GM21423 (cell line): ENCODE measurements around the gene ARHGEF4.

ENCODE experiments used
- ATAC-seq: cut with Tn5 transposase; IDR thresholded peaks from one replicate; pipeline ENCODE4 v1.9.1; 2021; ENCODE audit warnings: mild to moderate bottlenecking, moderate library complexity; ENCODE audit not compliant: unreplicated experiment

ARHGEF4 gene

DNA sequence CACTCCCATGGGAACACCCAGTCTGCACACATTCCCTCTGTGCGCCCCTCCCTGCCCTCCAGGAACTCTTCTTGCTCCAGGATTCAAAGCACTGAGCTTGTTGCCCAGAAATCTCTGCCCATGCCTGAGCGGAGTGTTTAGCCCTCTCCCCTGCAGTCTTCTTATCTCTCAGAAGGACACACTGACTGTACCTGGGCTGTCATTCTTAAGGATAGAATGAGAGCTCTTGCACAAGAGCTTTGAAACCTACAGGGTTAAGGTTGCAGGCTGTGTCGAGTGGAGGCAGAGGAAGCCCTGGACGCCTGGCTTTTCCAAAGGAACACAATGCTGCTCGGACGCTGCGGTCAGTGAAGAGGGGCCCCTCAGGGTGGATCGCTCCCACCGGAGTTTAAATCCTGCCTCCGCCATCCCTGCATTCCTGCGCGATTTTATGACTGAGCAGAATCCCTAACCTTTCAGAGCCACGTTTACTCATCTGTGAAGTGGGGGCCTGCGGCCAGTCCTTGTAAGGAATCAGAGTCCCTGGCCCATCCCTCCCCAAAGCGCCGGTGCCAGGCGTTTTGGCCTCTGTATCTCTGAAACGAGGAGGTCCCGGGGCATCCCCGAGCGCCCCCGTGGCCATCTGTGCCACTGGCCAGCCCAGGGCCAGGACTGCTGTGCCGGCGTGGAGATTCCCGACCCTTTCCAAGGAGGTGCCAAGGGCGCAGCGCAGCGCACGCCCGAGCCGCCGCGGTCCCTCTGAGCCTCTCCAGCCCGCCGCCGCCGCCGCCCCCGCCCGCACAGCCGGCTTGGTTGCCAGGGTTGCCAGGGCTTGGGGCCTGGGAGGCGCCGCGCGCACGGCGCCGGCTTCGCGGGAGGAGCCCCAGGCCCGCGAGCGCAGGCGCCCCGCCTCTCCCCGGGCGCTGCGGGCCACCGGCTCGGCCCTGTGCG lies 197.7 kb downstream of the ARHGEF4 start:
- ATAC-seq: no peak

DNA sequence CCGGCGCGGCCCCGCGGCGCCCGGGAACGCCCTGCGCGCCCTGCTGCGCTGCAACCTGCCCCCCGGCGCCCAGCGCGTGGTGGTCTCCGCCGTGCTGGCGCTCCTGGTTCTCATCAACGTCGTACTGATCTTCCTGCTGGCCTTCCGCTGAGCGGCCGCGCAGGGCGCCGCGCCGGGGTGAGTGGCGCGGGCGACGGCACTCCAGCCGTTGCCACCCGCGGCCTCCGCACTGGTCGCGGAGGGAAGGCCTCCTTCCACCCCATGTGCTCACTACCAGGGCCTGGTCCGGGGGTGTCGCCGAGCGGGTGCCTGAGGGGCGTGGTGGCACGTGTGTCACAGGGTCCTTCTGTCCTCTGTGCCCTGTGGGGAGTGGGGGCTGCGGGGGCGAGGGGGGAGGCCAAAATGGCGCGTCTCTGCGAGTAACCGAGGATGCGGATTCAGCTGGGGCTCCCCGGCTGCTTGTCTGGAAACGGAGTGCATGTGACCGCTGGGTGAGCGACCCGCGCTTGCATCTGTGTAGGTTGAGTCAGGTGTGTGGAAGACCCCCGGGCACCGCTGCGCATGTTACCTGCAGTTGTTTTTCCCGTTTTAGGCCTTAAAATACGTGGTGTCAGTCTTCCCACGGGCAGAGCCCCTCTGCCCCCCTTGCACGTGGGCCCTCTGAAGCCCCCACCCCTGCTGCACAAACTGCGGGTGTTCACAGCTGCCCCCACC lies 198.6 kb downstream of the ARHGEF4 start:
- ATAC-seq: no peak

DNA sequence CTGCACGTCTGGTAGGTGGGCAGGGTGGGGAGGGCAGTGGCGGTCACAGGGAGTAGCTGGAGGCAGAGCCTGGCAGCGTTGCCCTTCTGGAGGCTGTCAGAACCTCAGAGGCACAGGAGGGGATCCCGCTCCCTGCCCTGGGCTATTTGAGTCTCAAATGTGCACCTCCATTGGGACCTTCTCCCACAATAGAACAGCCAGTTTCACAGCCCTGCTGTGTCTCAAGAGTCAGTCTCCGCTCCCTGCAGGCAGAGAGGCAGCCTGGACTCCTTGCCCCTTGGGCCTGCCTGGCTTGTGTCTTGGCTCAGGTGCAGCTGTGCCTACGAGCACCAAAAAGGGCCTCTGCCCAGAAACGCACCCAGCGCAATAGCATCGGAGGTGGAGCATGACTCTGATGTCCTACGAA lies 199.1 kb downstream of the ARHGEF4 start:
- no peak for ATAC-seq

GRCh38 chr2:131036269-131036668 lies 199.6 kb downstream of the ARHGEF4 start:
- no peak for ATAC-seq

DNA sequence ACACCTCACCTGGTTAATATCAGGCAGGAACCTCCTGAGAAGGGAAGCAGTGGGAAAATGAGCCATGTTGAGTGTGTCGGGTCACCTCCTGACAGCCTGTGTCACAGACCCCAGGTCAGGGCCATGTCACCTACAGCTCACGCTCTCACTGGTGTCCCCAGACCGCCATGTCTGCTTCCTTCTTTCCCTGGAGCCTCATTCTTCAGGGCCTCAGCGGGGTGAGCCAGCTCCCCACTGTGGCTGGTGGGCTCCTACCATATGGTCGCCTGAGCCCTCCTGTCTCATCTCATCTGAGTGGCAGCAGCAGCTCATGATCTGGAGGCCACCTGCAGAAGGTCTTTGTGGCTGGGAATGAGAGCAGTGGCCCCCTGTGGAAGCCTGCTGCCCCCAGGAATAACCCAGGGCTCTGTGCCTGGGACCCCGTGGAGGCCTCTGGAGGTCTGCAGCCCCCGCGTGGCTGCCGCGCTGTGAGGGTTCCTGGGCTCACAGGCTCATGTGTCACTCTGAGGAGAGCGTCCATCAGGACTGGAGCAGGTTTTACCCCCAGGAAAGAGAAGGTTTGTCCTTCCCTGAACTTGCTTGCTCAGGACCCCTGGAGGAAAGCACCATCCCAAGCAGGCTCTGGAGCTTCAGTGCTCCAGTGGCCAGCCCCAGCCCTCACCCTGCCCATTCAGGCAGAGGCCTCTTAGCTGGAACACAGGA lies 200.1 kb downstream of the ARHGEF4 start:
- no peak for ATAC-seq

GRCh38 chr2:131037398-131038257 lies 200.9 kb downstream of the ARHGEF4 start:
- ATAC-seq: no peak

DNA sequence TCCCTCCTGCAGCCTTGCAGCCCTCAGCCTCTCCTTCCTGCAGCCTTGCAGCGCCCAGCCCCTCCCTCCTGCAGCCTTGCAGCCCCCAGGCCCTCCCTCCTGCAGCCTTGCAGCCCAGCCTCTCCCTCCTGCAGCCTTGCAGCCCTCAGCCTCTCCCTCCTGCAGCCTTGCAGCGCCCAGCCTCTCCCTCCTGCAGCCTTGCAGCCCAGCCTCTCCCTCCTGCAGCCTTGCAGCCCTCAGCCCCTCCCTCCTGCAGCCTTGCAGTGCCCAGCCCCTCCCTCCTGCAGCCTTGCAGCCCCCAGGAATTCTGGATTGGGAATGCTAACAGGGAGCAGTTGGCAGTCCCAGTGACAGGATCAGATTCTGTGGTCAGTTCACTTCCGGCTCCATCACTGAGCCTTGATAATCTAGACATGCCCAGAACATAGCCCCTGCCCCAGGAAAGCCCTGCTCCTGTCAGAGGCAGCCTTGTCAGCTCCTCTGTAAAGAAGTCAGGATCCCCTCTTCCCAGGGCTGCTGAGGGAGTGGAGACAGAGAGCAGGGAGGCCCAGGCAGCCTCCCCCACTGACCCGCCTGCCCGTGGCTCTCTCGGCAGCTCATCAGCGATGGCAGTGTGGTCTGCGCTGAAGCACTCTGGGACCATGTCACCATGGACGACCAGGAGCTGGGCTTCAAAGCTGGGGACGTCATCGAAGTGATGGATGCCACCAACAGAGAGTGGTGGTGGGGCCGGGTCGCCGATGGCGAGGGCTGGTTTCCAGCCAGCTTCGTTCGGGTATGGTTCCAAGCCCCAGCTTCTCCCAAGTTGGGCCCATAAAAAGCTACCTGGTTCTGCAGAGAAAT lies 201.8 kb downstream of the ARHGEF4 start:
- ATAC-seq: no peak

- no peak for ATAC-seq
Observed at GRCh38 chr2:131039101-131039440, 202.4 kb downstream of the ARHGEF4 start.

- ATAC-seq: no peak
Observed at GRCh38 chr2:131039535-131039907, 202.8 kb downstream of the ARHGEF4 start.

- ATAC-seq: no peak
Observed at GRCh38 chr2:131039908-131040660, 203.4 kb downstream of the ARHGEF4 start.

- no peak for ATAC-seq
Observed at GRCh38 chr2:131040661-131041401, 204.1 kb downstream of the ARHGEF4 start.

DNA sequence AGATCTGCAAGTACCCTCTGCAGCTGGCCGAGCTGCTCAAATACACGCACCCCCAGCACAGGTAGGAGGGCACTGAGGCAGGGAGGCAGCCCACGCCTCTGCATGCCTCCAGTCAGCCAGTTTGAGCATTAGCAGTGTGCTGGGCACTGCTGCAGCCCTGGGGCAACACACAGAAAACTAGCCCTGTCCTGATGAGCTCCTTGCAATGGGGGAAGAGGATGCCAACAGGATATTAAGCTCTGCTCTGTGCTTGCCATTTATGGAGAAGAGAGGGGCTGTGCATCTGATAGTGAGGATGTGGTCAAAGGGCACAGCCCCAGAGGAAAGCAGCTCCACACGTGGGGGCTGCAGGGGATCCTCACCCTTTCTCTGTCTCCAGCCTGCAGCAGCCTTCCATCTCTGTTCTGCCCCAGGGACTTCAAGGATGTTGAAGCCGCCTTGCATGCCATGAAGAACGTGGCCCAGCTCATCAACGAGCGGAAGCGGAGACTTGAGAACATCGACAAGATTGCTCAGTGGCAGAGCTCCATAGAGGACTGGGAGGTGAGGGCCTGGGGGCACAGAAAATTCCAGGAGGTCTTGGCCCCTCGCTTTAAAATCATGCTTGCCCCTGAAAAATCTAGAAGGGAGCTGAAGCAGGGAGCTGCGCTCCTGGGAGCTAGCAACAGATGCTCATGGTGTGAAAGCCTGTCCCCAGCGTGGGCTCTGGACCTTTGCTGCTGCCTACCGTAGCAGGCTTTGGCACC lies 204.9 kb downstream of the ARHGEF4 start:
- ATAC-seq: no peak

- ATAC-seq: no peak
Observed at GRCh38 chr2:131042148-131042775, 205.5 kb downstream of the ARHGEF4 start.

GRCh38 chr2:131043199-131044074 lies 206.7 kb downstream of the ARHGEF4 start:
- ATAC-seq: no peak

DNA sequence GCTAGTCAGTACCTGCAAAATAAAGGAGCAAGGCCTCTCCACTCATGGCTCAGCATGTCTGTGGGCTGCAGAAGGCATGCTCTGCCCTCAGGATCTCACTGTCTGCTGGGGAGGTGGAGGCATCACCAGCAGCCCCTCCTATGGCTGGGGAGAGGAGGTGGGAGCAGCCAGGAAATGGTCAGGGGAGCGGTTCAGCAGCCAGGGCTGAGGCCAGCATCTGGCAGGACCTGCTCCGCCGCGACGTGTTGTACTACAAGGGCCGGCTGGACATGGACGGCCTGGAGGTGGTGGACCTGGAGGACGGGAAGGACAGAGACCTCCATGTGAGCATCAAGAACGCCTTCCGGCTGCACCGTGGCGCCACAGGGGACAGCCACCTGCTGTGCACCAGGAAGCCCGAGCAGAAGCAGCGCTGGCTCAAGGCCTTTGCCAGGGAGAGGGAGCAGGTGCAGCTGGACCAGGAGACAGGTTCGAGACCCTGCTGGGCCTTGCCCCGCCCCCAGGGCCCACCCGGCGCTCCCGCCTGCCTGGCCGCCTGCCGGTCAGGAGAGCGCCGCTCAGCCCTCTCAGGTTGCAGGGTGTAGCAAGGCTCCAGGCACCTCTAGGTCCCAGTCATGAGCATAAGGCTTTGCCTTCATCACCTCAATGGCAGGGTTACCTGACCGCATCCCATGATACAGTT lies 207.5 kb downstream of the ARHGEF4 start:
- no peak for ATAC-seq

DNA sequence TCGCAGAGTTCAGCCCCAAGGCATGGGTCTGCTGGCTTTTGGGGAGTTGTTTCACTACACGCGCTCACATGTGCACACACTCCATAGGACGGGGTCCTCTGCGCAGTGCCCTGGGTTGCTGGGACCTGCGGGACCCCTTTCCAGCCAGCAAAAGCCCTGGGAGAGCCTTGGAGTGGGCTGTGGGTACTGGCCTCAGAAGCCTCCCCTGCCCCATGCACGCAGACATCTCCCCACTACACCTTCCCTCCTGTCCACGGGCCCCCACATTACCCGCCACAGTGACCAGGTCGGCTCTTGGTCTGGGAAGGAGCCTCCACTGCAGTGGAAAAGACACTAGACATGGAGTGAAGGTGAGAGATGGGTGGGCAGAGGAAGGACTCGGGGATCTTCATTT lies 208.0 kb downstream of the ARHGEF4 start:
- no peak for ATAC-seq
